Stimulated activated naive CD8-positive, alpha-beta T cell treated with anti-CD3 and anti-CD28 coated beads, Interleukin-15, amount 100 ng/mL, for 72 hours (primary cell): ENCODE measurements around the gene KRTAP1-3.
"Not testable (repeated sequence)": the region's sequence is repeated elsewhere in the genome, so short reads cannot be mapped to it uniquely, and the experiment has no call there.

Experiments used
- ATAC-seq: fragments of 150-1000 bp; cut with Tn5 transposase; 2 replicates; pipeline ENCODE4 v1.10.0; 2021; ENCODE audit warnings: mild to moderate bottlenecking, moderate library complexity
- DNase-seq, 2 donors: peaks; one replicate each; pipeline ENCODE4 v3.0.0; 2021 to 2022
- H3K27ac Mint-ChIP-seq, 2 donors: one replicate each; pipeline ENCODE4 v1.8.0; 2022; ENCODE audit warnings: mild to moderate bottlenecking in 2 of 2, mixed read lengths in 2 of 2, moderate library complexity in 2 of 2
- H3K27me3 Mint-ChIP-seq: one replicate; pipeline ENCODE4 v1.8.0; 2022; ENCODE audit warnings: mixed read lengths
- H3K4me1 Mint-ChIP-seq: one replicate; pipeline ENCODE4 v1.8.0; 2022; ENCODE audit warnings: mild to moderate bottlenecking, mixed read lengths
- H3K4me3 Mint-ChIP-seq, 2 donors: one replicate each; pipeline ENCODE4 v1.8.0; 2022; ENCODE audit warnings: mild to moderate bottlenecking in 2 of 2, mixed read lengths in 2 of 2, moderate library complexity in 1 of 2
- H3K9me3 Mint-ChIP-seq, 2 donors: one replicate each; pipeline ENCODE4 v1.8.0; 2022; ENCODE audit warnings: mixed read lengths in 2 of 2

The KRTAP1-3 gene

GRCh38 chr17:41034346-41034935, at the start of gene KRTAP1-3:
Gene KRTAP1-3 (minus strand): TSS chr17:41034874. CDS start chr17:41034821, 53 bp downstream.
- H3K27me3 Mint-ChIP-seq, H3K4me3 Mint-ChIP-seq, H3K4me1 Mint-ChIP-seq, H3K9me3 Mint-ChIP-seq, ATAC-seq, DNase-seq, H3K27ac Mint-ChIP-seq: not testable (repeated sequence)

GRCh38 chr17:41084100-41084856, 49.6 kb upstream of the KRTAP1-3 start, which contains the start of gene KRTAP4-7:
Gene KRTAP4-7 (plus strand): TSS chr17:41084150. CDS start chr17:41084207, 57 bp downstream.
- not testable (repeated sequence) for H3K4me3 Mint-ChIP-seq, DNase-seq, ATAC-seq, H3K27me3 Mint-ChIP-seq, H3K4me1 Mint-ChIP-seq, H3K27ac Mint-ChIP-seq, H3K9me3 Mint-ChIP-seq

GRCh38 chr17:41083427-41083826, 48.8 kb upstream of the KRTAP1-3 start:
- ATAC-seq, H3K27me3 Mint-ChIP-seq, H3K4me1 Mint-ChIP-seq, H3K27ac Mint-ChIP-seq, H3K4me3 Mint-ChIP-seq, H3K9me3 Mint-ChIP-seq, DNase-seq: not testable (repeated sequence)

- DNase-seq, result no peak
- no peaks in the 10 kb centered on the region for H3K4me1 Mint-ChIP-seq
- no peak overlapping the region for H3K4me3 Mint-ChIP-seq
- ATAC-seq, result no peak
- H3K27ac Mint-ChIP-seq, result no peak overlapping the region
- H3K9me3 Mint-ChIP-seq, result no peaks in the 10 kb centered on the region
- H3K27me3 Mint-ChIP-seq, result no peaks in the 10 kb centered on the region
Measured at GRCh38 chr17:41082626-41083025, 48.0 kb upstream of the KRTAP1-3 start.

- no peak for DNase-seq
- peaks cover 10% of the 10 kb centered on the region for H3K27me3 Mint-ChIP-seq
Measured at GRCh38 chr17:41076788-41077187, 42.1 kb upstream of the KRTAP1-3 start.

GRCh38 chr17:41073676-41074075, 39.0 kb upstream of the KRTAP1-3 start:
- ATAC-seq (no peak), DNase-seq (no peak)
- Mint-ChIP-seq H3K9me3 (peaks cover 0 to 6% of the 10 kb centered on the region in 2 donors), H3K4me1 (no peaks in the 10 kb centered on the region), H3K27ac (no peak overlapping the region), H3K27me3 (peaks cover 10% of the 10 kb centered on the region), H3K4me3 (no peak overlapping the region)

More at GRCh38 chr17:41076788-41077187, 42.1 kb upstream of the KRTAP1-3 start:
- Mint-ChIP-seq H3K4me1 (no peaks in the 10 kb centered on the region), H3K27ac (no peak overlapping the region), H3K9me3 (peaks cover 0 to 6% of the 10 kb centered on the region in 2 donors), H3K4me3 (no peak overlapping the region)
- ATAC-seq, result no peak

GRCh38 chr17:41071606-41072360, 37.1 kb upstream of the KRTAP1-3 start:
- Mint-ChIP-seq H3K27me3 (peaks cover 10% of the 10 kb centered on the region), H3K4me1 (no peaks in the 10 kb centered on the region), H3K4me3 (no peak overlapping the region), H3K9me3 (peaks cover 0 to 5% of the 10 kb centered on the region in 2 donors), H3K27ac (peak overlapping the region in 1 of 2 donors; percentile 55)
- no peak for ATAC-seq
- no peak for DNase-seq

GRCh38 chr17:41069031-41069430, 34.4 kb upstream of the KRTAP1-3 start:
- ATAC-seq (no peak), DNase-seq (no peak)
- Mint-ChIP-seq H3K27me3 (no peaks in the 10 kb centered on the region), H3K9me3 (no peaks in the 10 kb centered on the region), H3K4me1 (peaks cover 6% of the 10 kb centered on the region), H3K4me3 (no peak overlapping the region), H3K27ac (no peak overlapping the region)

- ATAC-seq, result no peak
- Mint-ChIP-seq H3K4me3 (no peak overlapping the region), H3K4me1 (peaks cover 6% of the 10 kb centered on the region), H3K27me3 (no peaks in the 10 kb centered on the region), H3K9me3 (no peaks in the 10 kb centered on the region), H3K27ac (no peak overlapping the region)
- DNase-seq, result no peak
Measured at GRCh38 chr17:41067281-41067680, 32.6 kb upstream of the KRTAP1-3 start.

- Mint-ChIP-seq H3K4me1 (peaks cover 6% of the 10 kb centered on the region), H3K4me3 (no peak within 1 kb of the TSS), H3K9me3 (no peaks in the 10 kb centered on the region), H3K27ac (peak within 1 kb of the TSS in 1 of 2 donors; percentile 68), H3K27me3 (peaks cover 3% of the 10 kb centered on the region)
- ATAC-seq (peak; percentile 56), DNase-seq (no peak)
Measured at GRCh38 chr17:41065829-41066624, 31.4 kb upstream of the KRTAP1-3 start, which contains the start of gene KRTAP2-4. Gene KRTAP2-4 (minus strand): TSS chr17:41065879. CDS start chr17:41065845, 34 bp downstream.

GRCh38 chr17:41065016-41065689, 30.5 kb upstream of the KRTAP1-3 start:
- not testable (repeated sequence) for H3K4me3 Mint-ChIP-seq, H3K9me3 Mint-ChIP-seq, DNase-seq, H3K4me1 Mint-ChIP-seq, H3K27ac Mint-ChIP-seq, ATAC-seq
- H3K27me3 Mint-ChIP-seq, result peaks cover 11% of the 10 kb centered on the region

- ATAC-seq, result no peak
- no peaks in the 10 kb centered on the region for H3K9me3 Mint-ChIP-seq
- no peak overlapping the region for H3K27ac Mint-ChIP-seq
- DNase-seq, result no peak
- peaks cover 6% of the 10 kb centered on the region for H3K4me1 Mint-ChIP-seq
- H3K4me3 Mint-ChIP-seq, result no peak overlapping the region
- peaks cover 20% of the 10 kb centered on the region for H3K27me3 Mint-ChIP-seq
Measured at GRCh38 chr17:41064301-41064700, 29.6 kb upstream of the KRTAP1-3 start.

GRCh38 chr17:41063449-41063848, 28.8 kb upstream of the KRTAP1-3 start:
- ATAC-seq, result no peak
- Mint-ChIP-seq H3K4me3 (no peak overlapping the region), H3K27ac (no peak overlapping the region), H3K9me3 (no peaks in the 10 kb centered on the region), H3K27me3 (peaks cover 28% of the 10 kb centered on the region), H3K4me1 (peaks cover 6% of the 10 kb centered on the region)
- no peak for DNase-seq

GRCh38 chr17:41061964-41062363, 27.3 kb upstream of the KRTAP1-3 start:
- peaks cover 6% of the 10 kb centered on the region for H3K4me1 Mint-ChIP-seq
- no peak overlapping the region for H3K27ac Mint-ChIP-seq
- no peak for ATAC-seq
- peaks cover 5 to 6% of the 10 kb centered on the region in 2 donors for H3K9me3 Mint-ChIP-seq
- no peak overlapping the region for H3K4me3 Mint-ChIP-seq
- DNase-seq, result no peak
- peaks cover 30% of the 10 kb centered on the region for H3K27me3 Mint-ChIP-seq
